Fibroblast of peridontal ligament (primary cell): ENCODE measurements around the gene TMEM52B.
"Not testable (repeated sequence)": the region's sequence is repeated elsewhere in the genome, so short reads cannot be mapped to it uniquely, and the experiment has no call there.

ENCODE experiments used
- DNase-seq: peaks from one replicate; pipeline ENCODE4 v3.0.0-alpha.2; 2010; ENCODE audit errors: extremely low read depth

TMEM52B gene

DNA sequence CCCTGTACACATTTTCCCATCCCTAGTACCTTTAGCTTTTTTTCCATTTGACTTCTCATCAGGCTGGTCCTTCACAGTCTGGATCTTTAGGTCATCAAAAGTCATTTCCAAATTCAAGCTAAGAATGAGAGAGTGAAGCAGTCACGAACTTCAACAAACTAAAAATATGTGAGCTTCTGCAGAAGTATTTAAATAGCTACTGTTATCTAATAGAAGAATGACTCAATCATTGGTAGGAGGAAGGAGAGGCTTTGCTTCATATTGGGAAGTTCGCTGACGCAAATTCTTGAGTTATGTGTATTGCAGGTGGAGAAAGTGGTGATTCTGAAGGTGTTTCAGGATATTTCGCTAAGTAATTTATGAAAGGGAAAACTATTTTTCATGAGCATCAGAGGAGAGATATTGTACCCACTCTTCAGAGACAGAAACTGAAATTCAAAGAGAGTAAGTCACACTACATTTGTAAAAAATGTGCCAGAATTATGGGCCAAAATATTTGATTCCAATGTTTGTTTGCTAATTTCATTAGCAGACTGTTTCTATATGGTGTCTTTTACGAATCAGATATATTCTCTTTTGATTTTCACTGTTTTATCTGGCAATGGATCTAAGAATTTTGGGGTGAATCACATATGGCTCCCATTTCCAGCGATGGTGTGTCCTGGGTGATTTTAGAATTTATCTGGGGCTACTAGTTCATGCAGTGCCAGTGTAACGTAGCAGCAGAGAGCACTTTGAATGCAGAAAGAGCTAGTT is 6.7 kb upstream of the TMEM52B start, which contains the start of gene OLR1:
TSS of gene OLR1 (minus strand) at position 160 of the 756 bp plus-strand sequence. CDS start at position 105, 55 bp downstream.
- DNase-seq, result no peak

DNA sequence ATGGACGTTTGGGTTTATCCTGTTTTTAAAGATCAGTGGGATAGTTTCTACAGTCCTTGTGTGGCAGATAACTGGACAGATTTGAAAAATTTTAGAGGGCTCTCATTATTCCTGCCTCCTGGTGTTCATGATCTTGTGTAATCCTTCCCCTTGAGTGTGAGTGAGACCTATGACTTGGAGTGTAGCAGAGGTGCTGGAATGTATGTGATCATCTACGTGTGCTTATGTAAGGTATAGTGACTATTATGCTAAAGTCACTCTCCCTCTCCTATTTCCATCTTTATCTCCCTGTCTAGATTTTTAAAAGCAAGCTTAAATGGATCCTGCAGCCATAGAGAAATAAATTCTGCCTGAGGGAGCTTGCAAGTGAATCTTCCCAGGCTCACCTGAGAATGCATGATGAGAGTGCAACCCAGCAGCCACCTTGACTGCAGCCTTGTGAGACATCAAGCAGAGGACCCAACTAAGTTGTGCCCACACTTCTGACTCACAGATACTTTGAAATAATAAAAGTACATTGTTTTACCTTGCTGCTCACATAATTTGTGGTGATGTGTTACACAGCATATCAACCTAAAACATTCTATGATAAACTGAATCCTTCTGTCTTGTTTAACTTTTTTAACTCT is 3.7 kb upstream of the TMEM52B start:
- no peak for DNase-seq

DNA sequence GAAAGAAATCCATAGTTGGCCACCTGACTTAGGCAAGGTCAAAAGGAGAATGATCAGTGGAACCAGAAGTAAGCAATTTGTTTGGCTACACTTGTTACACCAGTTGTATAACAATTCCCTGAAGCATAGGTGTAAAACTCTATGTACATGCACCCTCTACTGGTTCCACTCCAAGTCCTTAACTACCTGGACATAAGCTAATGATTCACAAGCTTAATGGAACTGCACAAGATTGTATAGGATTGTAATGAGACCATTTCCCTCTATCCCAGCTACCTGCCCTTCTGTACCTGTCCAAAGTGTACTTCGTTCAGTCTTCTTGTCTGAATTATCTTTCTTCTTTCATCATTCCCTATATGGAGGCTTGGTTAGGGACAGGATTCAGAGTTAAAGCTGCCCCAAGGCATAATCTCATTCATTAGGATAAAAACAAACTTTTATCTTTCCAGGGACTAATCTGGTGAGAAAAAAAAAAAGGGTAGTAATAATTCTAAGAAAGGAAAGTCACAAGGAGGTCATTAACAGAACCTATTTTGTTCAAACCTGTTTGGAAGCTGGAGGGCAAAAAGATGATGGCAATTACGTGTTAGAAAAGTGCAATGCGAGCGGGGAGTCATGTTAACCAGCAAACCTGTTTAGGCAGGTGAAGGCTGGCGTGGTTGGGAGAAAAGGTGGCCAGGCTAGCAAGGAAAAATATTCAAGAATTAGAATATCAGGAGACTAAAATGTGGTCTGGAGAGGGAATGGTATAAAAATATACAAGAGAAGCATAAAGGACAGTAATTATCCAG is 2.8 kb upstream of the TMEM52B start:
- DNase-seq, result no peak

DNA sequence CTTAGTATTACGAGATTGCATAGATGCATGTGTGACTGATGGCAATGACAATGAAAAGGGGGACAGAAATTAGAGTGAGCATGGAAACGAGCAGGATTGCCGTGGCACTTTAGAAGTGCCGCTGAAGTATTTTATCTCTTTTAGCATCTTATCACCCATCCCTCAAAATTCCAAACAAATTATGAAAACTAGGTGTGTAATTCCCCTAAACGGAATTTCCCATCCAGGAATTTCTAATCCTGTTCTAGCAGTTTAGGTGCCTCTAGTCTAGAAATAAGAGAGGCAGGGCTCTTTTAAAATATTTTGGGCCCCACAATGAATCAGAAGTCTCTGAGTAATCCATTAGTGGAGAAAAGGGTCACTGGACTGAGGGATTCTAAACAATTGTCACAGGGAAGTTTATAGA is 947 bp downstream of the TMEM52B start:
- DNase-seq, result no peak

DNA sequence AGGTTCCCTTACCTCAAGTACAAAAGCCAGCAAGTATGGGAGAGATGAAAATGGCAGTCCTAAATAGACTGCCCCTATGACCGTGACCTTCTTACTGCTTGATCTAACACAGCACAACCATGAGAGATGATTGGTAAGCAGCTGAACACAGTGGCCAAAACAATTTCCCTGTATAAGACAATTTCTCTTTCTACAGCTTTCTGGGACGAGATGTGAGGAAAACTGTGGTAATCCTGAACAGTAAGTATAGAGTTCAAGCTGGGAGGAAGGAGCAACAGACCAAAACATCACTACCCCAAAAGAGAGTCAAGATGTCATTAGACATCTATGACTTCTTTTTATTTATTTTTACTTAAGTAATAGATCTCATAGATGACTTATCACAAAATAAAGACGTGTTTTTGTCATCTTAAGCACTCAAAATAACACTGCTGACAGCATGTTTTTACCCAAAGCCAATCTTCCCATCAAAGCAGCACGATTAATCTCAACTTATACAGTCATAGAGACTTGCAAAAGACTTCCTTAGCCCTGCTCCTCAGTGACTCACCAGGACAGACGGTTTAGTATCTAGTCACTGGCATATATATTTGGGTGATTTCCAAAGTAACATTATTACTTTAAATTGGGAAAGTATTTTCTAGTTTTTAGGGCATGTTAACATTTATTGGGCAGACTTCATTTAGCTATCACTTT is 3.7 kb downstream of the TMEM52B start:
- peak; percentile 64 for DNase-seq

DNA sequence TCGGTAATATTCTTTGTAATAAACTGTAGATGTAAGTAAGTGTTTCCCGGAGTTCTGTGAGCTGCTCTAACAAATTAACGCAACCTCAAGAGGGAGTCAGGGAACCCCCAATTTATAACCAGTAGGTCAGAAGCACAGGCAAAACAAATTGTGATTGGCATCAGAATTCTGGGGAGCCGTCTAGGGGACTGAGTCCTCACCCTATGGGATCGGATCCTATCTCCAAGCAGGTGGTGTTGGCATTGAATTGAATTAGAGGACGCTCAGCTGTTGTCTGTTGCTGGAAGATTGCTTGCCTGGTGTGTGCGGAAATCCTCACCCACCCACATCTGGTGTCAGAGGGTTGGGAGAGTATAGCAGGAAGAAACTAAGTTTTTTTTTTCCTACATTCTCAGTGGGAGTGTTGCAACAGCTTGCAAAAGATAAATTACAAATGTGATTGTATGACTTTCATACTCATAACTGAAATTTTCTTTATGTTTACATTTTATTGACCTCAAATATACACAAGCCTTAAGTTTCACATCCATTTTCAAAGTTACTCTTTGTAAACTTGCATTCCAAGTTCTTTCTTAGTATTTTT is 5.5 kb downstream of the TMEM52B start:
- peak; percentile 94 for DNase-seq

DNA sequence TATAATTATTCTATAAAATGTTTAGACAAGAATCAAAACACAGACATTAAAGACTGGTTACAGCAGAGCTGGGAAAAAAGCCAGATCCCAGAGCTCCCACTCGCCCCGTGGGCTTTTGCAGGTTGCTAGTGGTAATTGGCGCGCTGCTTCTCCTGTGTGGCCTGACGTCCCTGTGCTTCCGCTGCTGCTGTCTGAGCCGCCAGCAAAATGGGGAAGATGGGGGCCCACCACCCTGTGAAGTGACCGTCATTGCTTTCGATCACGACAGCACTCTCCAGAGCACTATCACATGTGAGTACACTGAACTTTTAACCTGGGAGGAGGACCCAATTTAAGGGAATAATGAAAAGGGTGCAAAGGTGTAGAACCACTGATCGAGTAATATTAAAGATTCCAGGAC is 7.5 kb downstream of the TMEM52B start:
- no peak for DNase-seq

DNA sequence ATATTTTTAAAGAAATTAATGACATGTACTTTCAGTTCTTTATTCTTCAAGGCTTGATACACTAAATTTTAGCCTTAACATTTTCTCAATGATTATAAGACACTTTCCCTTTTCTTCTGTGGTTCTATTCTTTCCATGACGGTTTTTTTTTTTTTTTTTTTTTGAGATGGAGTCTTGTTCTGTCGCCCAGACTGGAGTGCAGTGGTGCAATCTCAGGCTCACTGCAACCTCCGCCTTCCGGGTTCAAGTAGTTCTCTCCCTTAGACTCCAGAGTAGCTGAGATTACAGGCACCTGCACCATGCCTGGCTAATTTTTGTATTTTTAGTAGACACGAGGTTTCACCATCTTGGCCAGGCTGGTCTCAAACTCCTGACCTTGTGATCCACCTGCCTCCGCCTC is 8.1 kb downstream of the TMEM52B start:
- not testable (repeated sequence) for DNase-seq

DNA sequence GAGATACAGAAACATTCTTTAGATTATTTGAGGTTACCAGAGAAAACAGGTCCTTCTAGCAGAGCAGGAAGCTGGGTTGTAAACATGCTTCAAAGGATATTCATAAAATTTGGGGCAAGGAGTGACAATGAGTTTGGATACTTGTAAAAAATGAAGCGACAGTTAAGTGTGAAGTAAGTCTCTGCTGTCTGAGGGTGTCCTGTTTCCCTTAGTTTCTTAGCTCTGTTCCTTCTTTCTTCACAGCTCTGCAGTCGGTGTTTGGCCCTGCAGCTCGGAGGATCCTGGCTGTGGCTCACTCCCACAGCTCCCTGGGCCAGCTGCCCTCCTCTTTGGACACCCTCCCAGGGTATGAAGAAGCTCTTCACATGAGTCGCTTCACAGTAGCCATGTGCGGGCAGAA is 10.8 kb downstream of the TMEM52B start:
- peak; percentile 25 for DNase-seq

DNA sequence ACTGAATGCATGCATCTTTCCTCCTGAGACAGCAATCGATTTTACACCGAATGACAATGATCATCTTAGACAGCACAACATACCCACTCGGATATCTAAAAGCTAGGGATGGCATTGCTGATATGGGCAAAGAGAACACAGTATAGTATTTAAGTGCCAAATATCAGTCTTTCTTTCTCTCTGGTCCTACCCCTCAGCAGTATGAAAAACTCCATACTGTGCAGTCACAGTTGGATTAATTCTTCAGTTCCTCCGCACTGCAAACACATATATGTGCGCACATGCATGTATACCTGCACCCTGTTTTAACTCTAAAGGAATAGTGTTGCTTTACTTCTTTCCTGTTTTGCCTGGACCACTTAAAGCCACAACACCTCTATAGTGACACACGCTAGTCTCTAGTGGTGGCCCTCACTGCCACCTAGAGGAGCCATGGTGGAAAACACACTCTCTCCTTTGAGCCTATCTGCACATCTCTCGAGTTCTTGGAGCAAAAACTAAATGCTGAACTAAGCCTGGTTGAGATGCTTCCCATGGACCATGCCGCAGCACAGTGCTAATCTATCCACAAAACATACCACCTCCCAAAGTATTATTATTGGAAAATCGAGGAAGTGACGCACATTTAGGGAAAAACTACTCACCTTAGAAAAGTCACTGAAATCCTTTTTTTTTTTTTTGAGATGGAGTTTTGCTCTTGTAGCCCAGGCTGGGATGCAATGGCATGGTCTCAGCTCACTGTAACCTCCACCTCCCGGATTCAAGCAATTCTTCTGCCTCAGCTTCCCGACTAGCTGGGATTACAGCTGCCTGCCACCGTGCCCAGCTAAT is 11.9 kb downstream of the TMEM52B start:
- peak; percentile 74 for DNase-seq

DNA sequence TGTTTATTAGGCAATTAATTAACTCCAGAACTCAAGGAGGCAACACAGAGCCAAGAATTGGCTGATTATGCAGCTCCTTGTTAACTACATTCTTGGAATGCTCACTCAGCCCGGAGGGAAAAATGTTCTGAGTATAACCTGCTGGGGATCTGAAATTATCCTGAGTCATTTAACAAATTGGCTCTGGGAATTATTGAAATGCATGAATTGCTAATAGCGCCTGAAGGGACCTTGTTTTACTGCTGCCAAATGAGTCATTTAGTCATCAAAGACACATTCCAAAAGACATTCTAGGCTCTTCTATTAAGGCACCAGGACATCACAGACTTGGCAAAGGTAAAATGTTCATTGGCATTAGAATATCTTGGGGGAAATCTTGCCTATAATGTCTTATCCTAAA is 13.0 kb downstream of the TMEM52B start:
- DNase-seq, result peak; percentile 31

DNA sequence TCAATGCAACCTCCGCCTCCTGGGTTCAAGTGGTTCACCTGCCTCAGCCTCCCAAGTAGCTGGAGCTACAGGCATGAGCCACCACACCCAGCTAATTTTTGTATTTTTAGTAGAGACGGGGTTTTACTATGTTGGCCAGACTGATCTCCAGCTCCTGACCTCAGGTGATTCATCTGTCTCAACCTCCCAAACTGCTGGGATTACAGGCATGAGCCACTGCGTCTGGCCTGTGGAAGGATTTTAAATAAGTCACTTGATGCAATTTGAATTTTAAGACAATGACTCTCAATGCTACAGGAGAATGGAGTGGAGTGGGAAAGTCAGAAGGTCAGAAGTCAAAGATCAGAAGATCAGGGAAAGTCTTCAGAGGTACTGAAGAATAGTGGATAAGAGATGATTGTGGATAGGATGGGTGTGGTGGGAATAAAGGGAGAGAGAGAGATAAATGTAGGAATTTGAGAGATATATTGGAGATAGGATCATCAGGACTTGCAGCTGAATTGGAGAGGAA is 15.4 kb downstream of the TMEM52B start:
- DNase-seq, result no peak

DNA sequence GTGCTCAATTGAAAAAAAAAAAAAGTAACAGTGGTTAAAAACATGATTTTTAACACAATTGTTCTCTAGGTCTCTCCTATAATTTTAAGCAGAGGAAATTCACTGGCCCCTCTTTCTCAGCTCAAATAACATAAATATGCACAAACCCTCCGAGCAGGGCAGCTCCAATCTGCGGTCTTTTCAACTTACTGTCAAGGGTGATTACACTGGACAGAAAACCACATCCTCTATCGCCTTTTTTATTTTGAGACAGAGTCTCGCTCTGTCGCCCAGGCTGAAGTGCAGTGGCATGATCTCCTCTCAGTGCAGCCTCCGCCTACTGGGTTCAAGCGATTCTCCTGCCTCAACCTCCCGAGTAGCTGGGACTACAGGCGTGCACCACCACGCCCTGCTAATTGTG is 17.4 kb downstream of the TMEM52B start:
- DNase-seq, result no peak

DNA sequence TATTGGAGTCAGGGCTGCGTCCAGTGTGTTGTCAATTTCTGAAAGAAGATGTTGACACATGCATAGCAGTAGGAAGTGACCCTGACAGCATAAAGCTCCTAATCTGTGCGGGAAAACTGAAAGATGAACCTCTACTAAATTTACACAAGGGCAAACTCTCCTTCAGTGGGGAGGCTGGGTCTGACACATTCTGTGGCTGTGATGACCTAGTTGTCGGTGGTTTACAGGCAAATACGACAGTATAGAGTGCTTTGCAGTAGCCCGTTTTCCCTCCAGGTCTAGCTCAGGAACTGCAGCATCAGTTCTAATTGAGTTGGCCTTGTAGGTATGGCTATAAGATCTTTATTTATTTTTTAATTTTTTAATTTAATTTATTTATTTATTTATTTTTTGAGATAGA is 19.0 kb downstream of the TMEM52B start:
- no peak for DNase-seq

DNA sequence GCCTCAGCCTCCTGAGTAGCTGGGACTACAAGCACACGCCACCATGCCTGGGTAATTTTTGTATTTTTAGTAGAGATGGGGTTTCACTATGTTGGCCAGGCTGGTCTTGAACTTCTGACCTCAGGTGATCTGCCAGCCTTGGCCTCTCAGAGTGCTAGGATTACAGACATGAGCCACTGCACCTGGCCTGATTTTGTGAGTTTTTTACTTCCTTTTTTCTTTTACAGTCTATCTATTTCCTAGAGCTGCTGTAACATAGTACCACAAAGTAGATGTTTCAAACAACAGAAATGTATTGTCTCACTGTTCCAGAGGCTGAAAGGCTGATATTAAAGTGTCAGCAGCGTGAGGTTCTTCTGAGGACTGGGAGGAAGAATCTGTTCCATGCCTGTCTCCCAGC is 25.7 kb downstream of the TMEM52B start:
- DNase-seq, result not testable (repeated sequence)

DNA sequence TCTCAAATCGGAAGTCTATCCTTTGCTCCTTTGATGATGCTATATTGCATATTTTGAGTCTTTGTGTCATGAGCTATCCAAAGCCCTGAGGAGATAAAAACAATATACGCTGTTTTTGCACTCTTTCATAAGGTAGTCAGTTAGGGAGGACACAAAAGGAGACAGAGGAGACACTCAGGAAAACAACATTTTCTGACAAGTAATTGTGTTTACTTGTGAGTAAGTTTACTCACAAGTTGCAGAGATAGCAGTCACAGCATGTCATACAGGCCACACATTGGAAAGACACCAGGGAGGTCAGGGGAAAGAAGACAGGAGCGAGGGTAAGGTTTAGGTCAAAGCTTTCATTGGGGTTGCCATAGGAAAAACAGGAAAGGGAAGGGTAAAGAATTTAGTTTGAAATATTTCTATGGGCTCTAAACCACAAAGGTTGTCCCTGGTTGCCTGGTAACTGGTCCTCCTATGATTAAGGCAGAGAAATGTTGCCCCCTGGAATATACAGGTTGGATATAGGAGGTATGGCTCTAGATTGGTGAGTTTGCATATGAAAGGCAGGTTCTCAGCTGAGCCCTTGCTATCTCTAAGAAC is 26.5 kb downstream of the TMEM52B start:
- no peak for DNase-seq

DNA sequence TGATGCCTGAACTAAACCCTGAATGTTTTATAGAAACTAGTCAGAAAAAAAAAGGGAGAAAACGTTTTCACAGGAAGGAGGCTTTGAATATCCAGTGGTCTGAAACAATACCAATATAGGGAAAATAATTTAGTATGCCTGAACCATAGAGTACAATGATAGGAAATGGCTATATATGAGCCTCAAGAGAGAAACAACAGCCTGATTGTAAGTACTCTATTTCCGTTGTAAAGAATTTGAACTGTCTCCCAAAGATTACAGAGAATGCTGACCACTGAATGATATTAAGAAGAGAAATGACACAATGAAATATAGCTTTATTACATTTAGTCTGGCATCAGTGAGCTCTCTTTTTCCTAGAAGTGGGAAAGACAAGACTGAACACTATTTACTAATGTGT is 28.3 kb downstream of the TMEM52B start:
- DNase-seq, result no peak

DNA sequence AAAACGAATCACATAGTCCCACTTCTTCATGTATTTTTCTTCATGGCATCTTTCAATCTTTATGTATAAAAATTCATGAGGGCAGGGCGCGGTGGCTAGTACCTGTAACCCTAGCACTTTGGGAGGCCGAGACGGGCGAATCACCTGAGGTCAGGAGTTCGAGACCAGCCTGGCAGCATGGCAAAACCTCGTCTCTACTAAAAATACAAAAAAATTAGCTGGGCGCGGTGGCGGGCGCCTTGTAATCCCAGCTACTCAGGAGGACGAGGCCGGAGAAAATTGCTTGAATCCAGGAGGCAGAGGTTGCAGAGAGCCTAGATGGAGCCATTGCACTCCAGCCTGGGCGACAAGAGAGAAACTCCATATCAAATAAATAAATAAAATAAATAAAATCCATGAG is 31.4 kb downstream of the TMEM52B start:
- no peak for DNase-seq

DNA sequence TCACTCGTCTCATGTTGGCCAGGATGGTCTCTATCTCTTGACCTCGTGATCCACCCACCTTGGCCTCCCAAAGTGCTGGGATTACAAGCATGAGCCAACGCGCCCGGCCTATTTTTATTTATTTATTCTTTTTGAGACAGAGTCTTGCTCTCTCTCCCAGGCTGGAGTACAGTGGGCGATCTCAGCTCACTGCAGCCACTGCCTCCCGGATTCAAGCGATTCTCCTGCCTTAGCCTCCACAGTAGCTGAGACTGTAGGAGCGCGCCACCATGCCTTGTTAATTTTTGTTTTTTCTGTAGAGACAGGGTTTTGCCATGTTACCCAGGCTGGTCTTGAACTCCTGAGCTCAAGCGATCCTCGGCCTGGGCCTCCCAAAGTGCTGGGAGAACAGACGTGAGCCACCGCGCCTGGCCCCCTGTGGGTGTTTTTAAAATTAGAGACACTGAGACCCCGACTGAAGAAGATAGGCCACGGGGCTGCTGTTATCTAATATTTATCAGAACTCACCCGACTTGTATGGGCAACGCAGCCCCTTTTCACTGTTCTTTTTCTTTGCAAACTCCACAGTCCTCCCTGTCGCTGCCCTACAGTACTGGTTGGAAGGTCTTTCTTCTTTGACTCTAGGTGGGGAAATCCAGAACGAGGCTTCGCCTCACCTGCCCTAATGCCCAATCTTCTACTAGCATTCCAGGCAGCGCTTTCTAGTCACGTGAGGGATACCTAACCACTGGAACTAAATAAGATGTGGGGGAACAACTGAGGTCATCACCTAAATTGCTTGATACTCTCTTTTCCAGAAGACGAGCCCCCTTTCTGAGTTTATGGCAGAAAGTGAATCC is 32.5 kb downstream of the TMEM52B start:
- no peak for DNase-seq
